Nephron progenitor cell (in vitro differentiated cells): Measurements from ENCODE around the gene SEZ6L2.
A peak's percentile ranks its signal among the peaks of the same experiment; 100 is the strongest.

Experiments used
- DNase-seq: peaks from one replicate; pipeline ENCODE4 v3.0.0; 2021
- H3K27ac Mint-ChIP-seq: 2 replicates; pipeline ENCODE4 v1.8.0; 2021; ENCODE audit warnings: mild to moderate bottlenecking, moderate library complexity, mixed read lengths
- H3K27me3 Mint-ChIP-seq: 2 replicates; pipeline ENCODE4 v1.8.0; 2021; ENCODE audit warnings: mild to moderate bottlenecking, low read depth, mixed read lengths; ENCODE audit not compliant: poor library complexity
- H3K36me3 Mint-ChIP-seq: 2 replicates; pipeline ENCODE4 v1.8.0; 2021; ENCODE audit warnings: low read depth, mixed read lengths
- H3K4me1 Mint-ChIP-seq: 2 replicates; pipeline ENCODE4 v1.8.0; 2021; ENCODE audit warnings: mixed read lengths
- H3K4me3 Mint-ChIP-seq: 2 replicates; pipeline ENCODE4 v1.8.0; 2021; ENCODE audit warnings: mild to moderate bottlenecking, moderate library complexity, mixed read lengths
- H3K9me3 Mint-ChIP-seq: 2 replicates; pipeline ENCODE4 v1.8.0; 2021; ENCODE audit warnings: mild to moderate bottlenecking, moderate library complexity, mixed read lengths
- TF ChIP-seq, protein P1 (sequence below): fragments of 200-600 bp; sonication (generic); IDR thresholded peaks from 2 replicates; pipeline ENCODE4 v1.5.0; 2021; ENCODE audit warnings: antibody characterized with exemption

The SEZ6L2 gene

DNA sequence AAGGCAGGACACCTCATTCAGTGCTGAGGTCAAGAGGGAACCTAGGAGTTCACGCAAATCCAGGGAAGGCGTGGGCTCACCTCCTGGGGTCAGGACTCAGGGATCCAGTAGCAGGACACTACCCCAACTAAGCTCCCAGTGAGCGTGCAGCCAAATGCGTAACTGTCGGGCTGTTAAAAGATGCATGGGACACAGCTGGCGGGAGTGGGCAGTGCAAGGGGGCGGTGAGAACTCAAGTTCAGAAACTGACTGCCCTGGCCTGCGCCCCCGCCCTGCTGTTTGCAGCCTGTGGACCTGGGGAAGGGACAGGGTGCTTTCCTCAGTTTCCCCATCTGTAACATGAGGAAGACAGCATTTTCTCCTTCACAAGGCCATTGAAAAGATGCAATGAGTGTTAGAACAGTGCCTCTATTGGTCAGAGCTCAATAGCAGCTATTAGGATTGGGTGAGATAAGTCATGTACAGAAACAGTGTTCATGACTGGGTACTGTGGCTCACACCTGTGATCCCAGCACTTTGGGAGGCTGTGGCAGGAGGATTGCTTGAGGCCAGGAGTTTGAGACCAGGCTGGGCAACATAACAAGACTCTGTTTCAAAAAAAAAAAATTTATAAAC lies 56.5 kb downstream of the SEZ6L2 start:
- TF ChIP-seq, protein P1, sequence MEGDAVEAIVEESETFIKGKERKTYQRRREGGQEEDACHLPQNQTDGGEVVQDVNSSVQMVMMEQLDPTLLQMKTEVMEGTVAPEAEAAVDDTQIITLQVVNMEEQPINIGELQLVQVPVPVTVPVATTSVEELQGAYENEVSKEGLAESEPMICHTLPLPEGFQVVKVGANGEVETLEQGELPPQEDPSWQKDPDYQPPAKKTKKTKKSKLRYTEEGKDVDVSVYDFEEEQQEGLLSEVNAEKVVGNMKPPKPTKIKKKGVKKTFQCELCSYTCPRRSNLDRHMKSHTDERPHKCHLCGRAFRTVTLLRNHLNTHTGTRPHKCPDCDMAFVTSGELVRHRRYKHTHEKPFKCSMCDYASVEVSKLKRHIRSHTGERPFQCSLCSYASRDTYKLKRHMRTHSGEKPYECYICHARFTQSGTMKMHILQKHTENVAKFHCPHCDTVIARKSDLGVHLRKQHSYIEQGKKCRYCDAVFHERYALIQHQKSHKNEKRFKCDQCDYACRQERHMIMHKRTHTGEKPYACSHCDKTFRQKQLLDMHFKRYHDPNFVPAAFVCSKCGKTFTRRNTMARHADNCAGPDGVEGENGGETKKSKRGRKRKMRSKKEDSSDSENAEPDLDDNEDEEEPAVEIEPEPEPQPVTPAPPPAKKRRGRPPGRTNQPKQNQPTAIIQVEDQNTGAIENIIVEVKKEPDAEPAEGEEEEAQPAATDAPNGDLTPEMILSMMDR: no peak
- no peak overlapping the region for H3K4me3 Mint-ChIP-seq
- no peak overlapping the region for H3K27ac Mint-ChIP-seq
- H3K36me3 Mint-ChIP-seq: no peaks in the 10 kb centered on the region
- no peak for DNase-seq
- H3K9me3 Mint-ChIP-seq: no peaks in the 10 kb centered on the region
- H3K4me1 Mint-ChIP-seq: peaks cover 12% of the 10 kb centered on the region
- peaks cover 38% of the 10 kb centered on the region for H3K27me3 Mint-ChIP-seq

DNA sequence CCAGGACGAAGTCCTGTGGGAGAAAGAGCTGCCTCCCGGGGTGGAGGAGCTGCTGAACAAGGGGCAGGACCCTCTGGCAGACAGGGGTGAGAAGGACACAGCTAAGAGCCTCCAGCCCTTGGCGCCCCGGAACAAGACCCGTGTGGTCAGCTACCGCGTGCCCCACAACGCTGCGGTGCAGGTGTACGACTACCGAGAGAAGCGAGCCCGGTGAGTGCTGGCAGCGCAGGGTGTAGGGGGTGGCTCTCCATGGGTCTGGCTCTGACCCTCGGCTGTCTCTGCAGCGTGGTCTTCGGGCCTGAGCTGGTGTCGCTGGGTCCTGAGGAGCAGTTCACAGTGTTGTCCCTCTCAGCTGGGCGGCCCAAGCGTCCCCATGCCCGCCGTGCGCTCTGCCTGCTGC lies 57.7 kb downstream of the SEZ6L2 start:
- no peak for DNase-seq
- peaks cover 37% of the 10 kb centered on the region for H3K27me3 Mint-ChIP-seq
- no peaks in the 10 kb centered on the region for H3K9me3 Mint-ChIP-seq
- H3K4me3 Mint-ChIP-seq: no peak overlapping the region
- no peak overlapping the region for H3K27ac Mint-ChIP-seq
- H3K4me1 Mint-ChIP-seq: peaks cover 12% of the 10 kb centered on the region
- H3K36me3 Mint-ChIP-seq: no peaks in the 10 kb centered on the region
- TF ChIP-seq, protein P1: no peak

GRCh38 chr16:29840240-29840639 lies 59.1 kb downstream of the SEZ6L2 start:
- no peak for DNase-seq
- Mint-ChIP-seq H3K27ac (no peak overlapping the region), H3K9me3 (no peaks in the 10 kb centered on the region), H3K27me3 (peaks cover 31% of the 10 kb centered on the region), H3K4me3 (no peak overlapping the region), H3K4me1 (peaks cover 15% of the 10 kb centered on the region), H3K36me3 (no peaks in the 10 kb centered on the region)
- TF ChIP-seq, protein P1: no peak

DNA sequence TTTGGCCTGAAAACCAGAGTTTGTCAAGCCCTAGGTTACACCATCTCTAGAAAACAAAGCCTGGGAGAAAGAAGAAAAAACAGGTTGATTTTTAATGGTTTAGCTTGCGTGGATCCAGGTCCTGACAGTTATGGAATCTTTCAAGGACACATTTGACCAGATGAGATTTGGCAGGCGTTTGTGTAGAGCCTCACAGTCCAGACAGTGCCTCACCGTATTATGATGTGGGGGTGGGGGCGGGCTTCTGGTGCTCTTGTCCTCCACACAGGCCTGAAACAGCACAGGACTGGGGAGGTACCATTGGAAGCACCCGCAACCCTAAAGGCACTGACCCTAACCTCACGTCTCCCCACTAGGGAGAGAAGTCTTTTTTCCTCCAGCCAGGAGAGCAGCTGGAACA lies 59.5 kb downstream of the SEZ6L2 start:
- Mint-ChIP-seq H3K9me3 (no peaks in the 10 kb centered on the region), H3K36me3 (no peaks in the 10 kb centered on the region), H3K27me3 (peaks cover 31% of the 10 kb centered on the region), H3K4me3 (no peak overlapping the region), H3K27ac (no peak overlapping the region), H3K4me1 (peaks cover 12% of the 10 kb centered on the region)
- no peak for DNase-seq
- TF ChIP-seq, protein P1: no peak

DNA sequence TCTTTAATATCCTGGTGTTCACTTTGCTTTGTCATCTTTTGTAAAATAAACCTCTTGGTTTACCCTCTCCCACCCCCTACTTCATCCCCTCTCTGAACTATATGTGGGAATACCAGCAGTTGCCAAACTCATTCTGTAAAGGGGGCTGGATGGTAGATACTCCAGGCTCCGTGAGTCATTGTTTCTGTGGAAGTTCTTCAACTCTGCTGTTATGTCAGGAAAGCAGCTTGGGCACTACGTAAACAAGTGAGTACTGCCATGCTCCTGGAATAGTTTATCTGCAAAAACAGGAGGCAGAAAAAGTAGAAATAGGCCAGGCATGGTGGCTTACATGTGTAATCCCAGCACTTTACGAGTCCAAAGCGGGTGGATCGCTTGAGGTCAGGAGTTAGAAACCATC lies 61.5 kb downstream of the SEZ6L2 start:
- H3K36me3 Mint-ChIP-seq: no peaks in the 10 kb centered on the region
- peaks cover 12% of the 10 kb centered on the region for H3K4me1 Mint-ChIP-seq
- DNase-seq: no peak
- TF ChIP-seq, protein P1: no peak
- H3K27ac Mint-ChIP-seq: peak overlapping the region; percentile 22
- H3K27me3 Mint-ChIP-seq: peaks cover 24% of the 10 kb centered on the region
- H3K4me3 Mint-ChIP-seq: no peak overlapping the region
- no peaks in the 10 kb centered on the region for H3K9me3 Mint-ChIP-seq

- no peak for DNase-seq
- H3K36me3 Mint-ChIP-seq: no peaks in the 10 kb centered on the region
- no peaks in the 10 kb centered on the region for H3K9me3 Mint-ChIP-seq
- TF ChIP-seq, protein P1: no peak
- H3K27me3 Mint-ChIP-seq: peaks cover 23% of the 10 kb centered on the region
- H3K4me3 Mint-ChIP-seq: no peak overlapping the region
- no peak overlapping the region for H3K27ac Mint-ChIP-seq
- H3K4me1 Mint-ChIP-seq: peaks cover 12% of the 10 kb centered on the region
Observed at GRCh38 chr16:29836623-29837022, 62.7 kb downstream of the SEZ6L2 start.
